HEK293 (cell line): Measurements from ENCODE around the gene PRIMA1.

Experiments used
- CTCF ChIA-PET: fragments of 350-600 bp; formaldehyde crosslinking; extraction: SDS; loops from one replicate; lab custom pipeline; 2021; ENCODE audit warnings: antibody characterized with exemption; lab: Yijun Ruan, JAX
- POLR2A ChIA-PET: fragments of 300-600 bp; formaldehyde crosslinking; extraction: SDS; loops from one replicate; lab custom pipeline; 2020; ENCODE audit warnings: antibody characterized with exemption, inconsistent platforms; lab: Yijun Ruan, JAX
- H3K27ac ChIP-seq: fragments of 200-500 bp; sonication (Bioruptor generic); 2 replicates; pipeline ENCODE4 v1.5.1; 2014; ENCODE audit warnings: low read depth, low read length, control low read depth, inconsistent platforms; ENCODE audit errors: extremely low read depth
- H3K36me3 ChIP-seq, 2 experiments: fragments of 200-500 bp in 1 of 2; sonication (Bioruptor generic) in 1 of 2; 1 replicate in 1 of 2; 2 replicates in 1 of 2; pipeline ENCODE4 v1.5.1; 2014 to 2017; ENCODE audit warnings: inconsistent platforms in 2 of 2, low read length in 2 of 2; ENCODE audit not compliant: control insufficient read depth in 2 of 2, insufficient read depth in 1 of 2
- H3K4me1 ChIP-seq: fragments of 200-500 bp; sonication (Bioruptor generic); 2 replicates; pipeline ENCODE4 v1.5.1; 2014; ENCODE audit warnings: mild to moderate bottlenecking, low read length, inconsistent platforms; ENCODE audit not compliant: control insufficient read depth, insufficient read depth
- H3K4me3 ChIP-seq: 2 replicates; pipeline ENCODE4 v1.5.1; 2011; ENCODE audit warnings: low read depth, mild to moderate bottlenecking, control low read depth, low read length, moderate library complexity
- H3K9me3 ChIP-seq: fragments of 200-500 bp; sonication (Bioruptor generic); 2 replicates; pipeline ENCODE4 v1.5.1; 2014; ENCODE audit warnings: low read depth, low read length, inconsistent platforms; ENCODE audit not compliant: control insufficient read depth, insufficient read depth
- HIC1 ChIP-seq: fragments of 450-650 bp; formaldehyde crosslinking; IDR thresholded peaks from 2 replicates; pipeline ENCODE4 v1.5.1; 2016; ENCODE audit warnings: missing biosample characterization, missing genetic modification characterization
- IKZF3 ChIP-seq: fragments of 450-650 bp; IDR thresholded peaks from 2 replicates; pipeline ENCODE4 v1.5.0; 2018; ENCODE audit warnings: missing biosample characterization, mild to moderate bottlenecking, missing genetic modification characterization, moderate library complexity
- KLF7 ChIP-seq: fragments of 450-650 bp; formaldehyde crosslinking; IDR thresholded peaks from 2 replicates; pipeline ENCODE4 v1.5.1; 2016; ENCODE audit warnings: missing biosample characterization, missing genetic modification characterization, borderline replicate concordance
- SCRT1 ChIP-seq: fragments of 450-650 bp; formaldehyde crosslinking; IDR thresholded peaks from 2 replicates; pipeline ENCODE4 v1.5.1; 2016; ENCODE audit warnings: missing biosample characterization, missing genetic modification characterization, borderline replicate concordance
- TCF7L2 ChIP-seq: IDR thresholded peaks from 2 replicates; pipeline ENCODE4 v1.6.1; 2011; ENCODE audit warnings: low read depth, mild to moderate bottlenecking, inconsistent platforms, low read length, moderate library complexity, borderline replicate concordance
- ZBTB1 ChIP-seq: fragments of 450-650 bp; formaldehyde crosslinking; IDR thresholded peaks from 2 replicates; pipeline ENCODE4 v1.5.1; 2016; ENCODE audit warnings: missing biosample characterization, missing genetic modification characterization
- ZBTB20 ChIP-seq: fragments of 450-650 bp; formaldehyde crosslinking; IDR thresholded peaks from 2 replicates; pipeline ENCODE4 v1.5.1; 2016; ENCODE audit warnings: missing biosample characterization, missing genetic modification characterization
- ZNF2 ChIP-seq: fragments of 450-650 bp; formaldehyde crosslinking; IDR thresholded peaks from 2 replicates; pipeline ENCODE4 v1.5.1; 2016; ENCODE audit warnings: missing biosample characterization, missing genetic modification characterization
- ZNF214 ChIP-seq: fragments of 450-650 bp; formaldehyde crosslinking; IDR thresholded peaks from 2 replicates; pipeline ENCODE4 v1.5.1; 2017; ENCODE audit warnings: missing biosample characterization, mild to moderate bottlenecking, missing genetic modification characterization, borderline replicate concordance
- ZNF280D ChIP-seq: fragments of 450-650 bp; formaldehyde crosslinking; IDR thresholded peaks from 2 replicates; pipeline ENCODE4 v1.5.1; 2016; ENCODE audit warnings: missing biosample characterization, missing genetic modification characterization
- ZNF311 ChIP-seq: fragments of 450-650 bp; formaldehyde crosslinking; IDR thresholded peaks from 2 replicates; pipeline ENCODE4 v1.5.1; 2017; ENCODE audit warnings: missing biosample characterization, missing genetic modification characterization, borderline replicate concordance
- ZNF354C ChIP-seq: fragments of 450-650 bp; formaldehyde crosslinking; IDR thresholded peaks from 2 replicates; pipeline ENCODE4 v1.5.1; 2016; ENCODE audit warnings: missing biosample characterization, missing genetic modification characterization, low read depth, borderline replicate concordance
- ZNF449 ChIP-seq: fragments of 450-650 bp; formaldehyde crosslinking; IDR thresholded peaks from 2 replicates; pipeline ENCODE4 v1.5.1; 2017; ENCODE audit warnings: missing biosample characterization, mild to moderate bottlenecking, missing genetic modification characterization, moderate library complexity
- ZNF585B ChIP-seq: fragments of 450-650 bp; formaldehyde crosslinking; IDR thresholded peaks from 2 replicates; pipeline ENCODE4 v1.5.1; 2016; ENCODE audit warnings: missing biosample characterization, missing genetic modification characterization
- ZNF596 ChIP-seq: fragments of 450-650 bp; IDR thresholded peaks from 2 replicates; pipeline ENCODE4 v1.5.0; 2018; ENCODE audit warnings: missing biosample characterization, mild to moderate bottlenecking, missing genetic modification characterization, moderate library complexity
- ZNF626 ChIP-seq: fragments of 450-650 bp; sonication (Bioruptor Pico); formaldehyde crosslinking; IDR thresholded peaks from 2 replicates; pipeline ENCODE4 v1.5.1; 2018; ENCODE audit warnings: missing biosample characterization, missing genetic modification characterization, inconsistent platforms
- ZNF629 ChIP-seq: fragments of 450-650 bp; formaldehyde crosslinking; IDR thresholded peaks from 2 replicates; pipeline ENCODE4 v1.5.1; 2017; ENCODE audit warnings: missing biosample characterization, missing genetic modification characterization
- ZNF639 ChIP-seq: fragments of 450-650 bp; formaldehyde crosslinking; IDR thresholded peaks from 2 replicates; pipeline ENCODE4 v1.5.1; 2016; ENCODE audit warnings: missing biosample characterization, missing genetic modification characterization
- ZNF777 ChIP-seq: fragments of 450-650 bp; formaldehyde crosslinking; IDR thresholded peaks from 2 replicates; pipeline ENCODE4 v1.5.1; 2017; ENCODE audit warnings: missing biosample characterization, missing genetic modification characterization, borderline replicate concordance
- TF ChIP-seq, protein P1 (sequence below): fragments of 450-650 bp; formaldehyde crosslinking; IDR thresholded peaks from 2 replicates; pipeline ENCODE4 v1.5.1; 2016; ENCODE audit warnings: missing biosample characterization, missing genetic modification characterization, borderline replicate concordance
- TF ChIP-seq, protein P2 (sequence below): IDR thresholded peaks from 2 replicates; pipeline ENCODE4 v1.6.1; 2011; ENCODE audit warnings: mild to moderate bottlenecking, low read depth, low read length, borderline replicate concordance

The PRIMA1 gene

DNA sequence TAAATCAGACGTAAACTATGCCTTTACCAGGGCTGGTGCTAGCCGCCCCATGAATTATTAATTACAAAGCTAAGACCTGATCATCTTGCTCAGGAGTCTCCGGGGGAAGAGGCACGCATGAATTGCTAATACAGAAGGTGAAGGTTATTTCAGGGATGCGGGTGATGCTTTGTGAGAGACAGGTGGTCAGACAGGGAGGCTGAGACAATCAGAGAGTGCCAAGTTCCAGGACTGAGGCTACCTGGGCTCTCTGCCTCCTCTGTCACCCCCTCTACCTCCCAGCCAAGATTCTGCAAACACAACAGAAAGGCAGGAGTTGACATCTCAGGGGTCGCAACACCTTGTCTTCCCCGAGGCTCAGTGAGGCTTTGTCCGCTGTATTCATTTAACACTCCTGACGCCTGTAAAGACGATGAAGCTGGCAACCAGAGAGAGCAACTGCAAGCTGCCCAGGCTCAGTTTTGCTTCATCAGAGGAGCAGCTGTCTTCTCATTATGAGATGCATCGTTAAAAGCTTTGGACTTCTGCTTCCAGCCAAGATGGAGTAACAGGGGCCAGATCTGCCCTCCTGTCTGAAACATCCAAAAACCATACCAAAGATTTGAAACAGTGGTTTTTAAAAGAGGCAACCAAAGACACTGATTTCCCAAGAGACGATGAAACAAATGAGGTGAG is 46.6 kb downstream of the PRIMA1 start:
- no peak overlapping the region for H3K27ac ChIP-seq
- TF ChIP-seq ZNF777 (tag by site-specific recombination) (no peak), SCRT1 (tag by site-specific recombination) (no peak), ZNF585B (no peak), ZNF2 (no peak), ZNF629 (tag by site-specific recombination) (no peak), HIC1 (tag by site-specific recombination) (no peak), TCF7L2 (no peak), ZNF280D (tag by site-specific recombination) (no peak), ZNF449 (no peak), ZBTB20 (no peak)
- TF ChIP-seq, protein P1, sequence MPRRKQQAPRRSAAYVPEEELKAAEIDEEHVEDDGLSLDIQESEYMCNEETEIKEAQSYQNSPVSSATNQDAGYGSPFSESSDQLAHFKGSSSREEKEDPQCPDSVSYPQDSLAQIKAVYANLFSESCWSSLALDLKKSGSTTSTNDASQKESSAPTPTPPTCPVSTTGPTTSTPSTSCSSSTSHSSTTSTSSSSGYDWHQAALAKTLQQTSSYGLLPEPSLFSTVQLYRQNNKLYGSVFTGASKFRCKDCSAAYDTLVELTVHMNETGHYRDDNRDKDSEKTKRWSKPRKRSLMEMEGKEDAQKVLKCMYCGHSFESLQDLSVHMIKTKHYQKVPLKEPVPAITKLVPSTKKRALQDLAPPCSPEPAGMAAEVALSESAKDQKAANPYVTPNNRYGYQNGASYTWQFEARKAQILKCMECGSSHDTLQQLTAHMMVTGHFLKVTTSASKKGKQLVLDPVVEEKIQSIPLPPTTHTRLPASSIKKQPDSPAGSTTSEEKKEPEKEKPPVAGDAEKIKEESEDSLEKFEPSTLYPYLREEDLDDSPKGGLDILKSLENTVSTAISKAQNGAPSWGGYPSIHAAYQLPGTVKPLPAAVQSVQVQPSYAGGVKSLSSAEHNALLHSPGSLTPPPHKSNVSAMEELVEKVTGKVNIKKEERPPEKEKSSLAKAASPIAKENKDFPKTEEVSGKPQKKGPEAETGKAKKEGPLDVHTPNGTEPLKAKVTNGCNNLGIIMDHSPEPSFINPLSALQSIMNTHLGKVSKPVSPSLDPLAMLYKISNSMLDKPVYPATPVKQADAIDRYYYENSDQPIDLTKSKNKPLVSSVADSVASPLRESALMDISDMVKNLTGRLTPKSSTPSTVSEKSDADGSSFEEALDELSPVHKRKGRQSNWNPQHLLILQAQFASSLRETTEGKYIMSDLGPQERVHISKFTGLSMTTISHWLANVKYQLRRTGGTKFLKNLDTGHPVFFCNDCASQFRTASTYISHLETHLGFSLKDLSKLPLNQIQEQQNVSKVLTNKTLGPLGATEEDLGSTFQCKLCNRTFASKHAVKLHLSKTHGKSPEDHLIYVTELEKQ (tag by site-specific recombination) = no peak
- H3K4me3 ChIP-seq = no peak overlapping the region
- no peaks in the 10 kb centered on the region for H3K9me3 ChIP-seq
- no peaks in the 10 kb centered on the region for H3K36me3 ChIP-seq
- POLR2A ChIA-PET = no interaction called here
- no peaks in the 10 kb centered on the region for H3K4me1 ChIP-seq
- CTCF ChIA-PET = no interaction called here

DNA sequence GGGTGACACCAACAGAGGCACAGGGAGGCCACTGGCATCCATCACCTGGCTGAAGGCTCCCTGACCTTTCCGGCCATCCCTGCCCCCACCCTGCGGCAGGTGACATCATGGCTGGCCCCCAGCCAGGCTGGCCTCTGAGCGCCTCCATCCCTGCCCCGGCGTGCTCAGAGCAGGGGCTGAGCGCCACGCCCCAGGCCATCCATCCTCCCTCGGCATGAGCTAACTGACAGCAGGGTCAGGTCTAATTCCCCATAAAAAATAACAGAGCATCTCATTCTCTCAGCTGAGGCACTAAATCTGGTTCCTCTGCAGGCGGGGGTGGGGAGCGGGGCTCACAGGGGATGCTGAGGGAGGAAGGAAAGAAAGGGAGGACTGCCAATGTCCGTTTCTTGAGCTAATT is 50.7 kb downstream of the PRIMA1 start:
- no peaks in the 10 kb centered on the region for H3K36me3 ChIP-seq
- ChIA-PET CTCF (no interaction called here), POLR2A (interaction anchor here (0.6 kb wide), 1 partner anchor 93 kb away, joined by 3 read pairs; no protein-coding TSS in a partner anchor)
- TF ChIP-seq ZNF626 (tag by site-specific recombination) (no peak), ZNF311 (tag by site-specific recombination) (no peak), KLF7 (tag by site-specific recombination) (no peak), ZNF596 (no peak), ZNF214 (tag by site-specific recombination) (no peak), IKZF3 (tag by site-specific recombination) (no peak), ZBTB1 (tag by site-specific recombination) (no peak), ZNF639 (tag by site-specific recombination) (no peak), ZNF354C (tag by site-specific recombination) (no peak)
- TF ChIP-seq, protein P2, sequence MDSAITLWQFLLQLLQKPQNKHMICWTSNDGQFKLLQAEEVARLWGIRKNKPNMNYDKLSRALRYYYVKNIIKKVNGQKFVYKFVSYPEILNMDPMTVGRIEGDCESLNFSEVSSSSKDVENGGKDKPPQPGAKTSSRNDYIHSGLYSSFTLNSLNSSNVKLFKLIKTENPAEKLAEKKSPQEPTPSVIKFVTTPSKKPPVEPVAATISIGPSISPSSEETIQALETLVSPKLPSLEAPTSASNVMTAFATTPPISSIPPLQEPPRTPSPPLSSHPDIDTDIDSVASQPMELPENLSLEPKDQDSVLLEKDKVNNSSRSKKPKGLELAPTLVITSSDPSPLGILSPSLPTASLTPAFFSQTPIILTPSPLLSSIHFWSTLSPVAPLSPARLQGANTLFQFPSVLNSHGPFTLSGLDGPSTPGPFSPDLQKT = no peak
- no peak overlapping the region for H3K4me3 ChIP-seq
- no peaks in the 10 kb centered on the region for H3K4me1 ChIP-seq
- H3K27ac ChIP-seq = no peak overlapping the region
- no peaks in the 10 kb centered on the region for H3K9me3 ChIP-seq
